Caco-2 (cell line): ENCODE results near the gene LAMP5. TPM values are rescaled to one million over a fixed set of nuclear protein-coding genes. Genes with fewer than 3 reads are reported as not detected.

Experiments used
- BruUV-seq: library from RNA; stranded (reverse); fragments of 400-500 nt; replicated peaks from 2 replicates; lab custom pipeline; 2021; lab: Mats Ljungman, UMichigan
- CTCF ChIA-PET: fragments of 300-600 bp; sonication (Branson Sonifier 250); formaldehyde crosslinking; loops from one replicate; lab custom pipeline; 2022; ENCODE audit warnings: antibody characterized with exemption; lab: Charles Lee
- POLR2A ChIA-PET: fragments of 300-600 bp; sonication (Branson Sonifier 250); formaldehyde crosslinking; loops from one replicate; lab custom pipeline; 2022; ENCODE audit warnings: antibody characterized with exemption; lab: Charles Lee
- DNase-seq, 2 experiments: peaks; one replicate each; pipeline versions ENCODE4 v3.0.0 to v3.0.0-alpha.2; 2020 to 2022
- H3K27me3 ChIP-seq: replicated peaks from 2 replicates; pipeline ENCODE4 v1.6.0; 2011; ENCODE audit warnings: low read length; ENCODE audit not compliant: control insufficient read depth, insufficient read depth
- H3K36me3 ChIP-seq: 2 replicates; pipeline ENCODE4 v1.5.1; 2011; ENCODE audit warnings: low read length; ENCODE audit not compliant: control insufficient read depth, insufficient read depth
- H3K4me1 ChIP-seq: fragments of 250-450 bp; sonication (Bioruptor Pico); 2 replicates; pipeline ENCODE4 v1.5.1; 2020; ENCODE audit warnings: mild to moderate bottlenecking
- H3K4me3 ChIP-seq: 2 replicates; pipeline ENCODE4 v1.5.1; 2011; ENCODE audit warnings: low read depth, mild to moderate bottlenecking, control low read depth, low read length
- H3K9me3 ChIP-seq: fragments of 250-450 bp; sonication (Bioruptor Pico); 2 replicates; pipeline ENCODE4 v1.5.1; 2020; ENCODE audit warnings: mild to moderate bottlenecking, moderate library complexity
- H3K27ac Mint-ChIP-seq: one replicate; pipeline ENCODE4 v1.8.0; 2022; ENCODE audit warnings: mixed read lengths; ENCODE audit not compliant: unreplicated experiment
- H3K27me3 Mint-ChIP-seq: one replicate; pipeline ENCODE4 v1.8.0; 2022; ENCODE audit warnings: mixed read lengths; ENCODE audit not compliant: insufficient read depth, unreplicated experiment
- H3K36me3 Mint-ChIP-seq: one replicate; pipeline ENCODE4 v1.8.0; 2022; ENCODE audit warnings: mild to moderate bottlenecking, mixed read lengths; ENCODE audit not compliant: insufficient read depth, unreplicated experiment
- H3K4me1 Mint-ChIP-seq: one replicate; pipeline ENCODE4 v1.8.0; 2022; ENCODE audit warnings: low read depth, mixed read lengths; ENCODE audit not compliant: unreplicated experiment
- H3K4me3 Mint-ChIP-seq: one replicate; pipeline ENCODE4 v1.8.0; 2022; ENCODE audit warnings: mild to moderate bottlenecking, moderate library complexity, mixed read lengths; ENCODE audit not compliant: unreplicated experiment
- H3K9me3 Mint-ChIP-seq: one replicate; pipeline ENCODE4 v1.8.0; 2022; ENCODE audit warnings: mixed read lengths; ENCODE audit not compliant: unreplicated experiment
- CTCF ChIP-seq, 2 experiments: fragments of 200-600 bp in 1 of 2; IDR thresholded peaks; 1 replicate in 1 of 2; 2 replicates in 1 of 2; pipeline versions ENCODE4 v1.5.1 to v1.8.0; 2011 to 2022; ENCODE audit warnings: antibody characterized with exemption in 1 of 2, control low read depth in 1 of 2, inconsistent platforms in 1 of 2, low read depth in 1 of 2, low read length in 1 of 2, mild to moderate bottlenecking in 1 of 2, moderate library complexity in 1 of 2; ENCODE audit not compliant: insufficient read depth in 1 of 2, severe bottlenecking in 1 of 2, unreplicated experiment in 1 of 2
- intact Hi-C: fragments of 100-400 bp; cut with micrococcal nuclease; formaldehyde crosslinking; loops from one replicate; pipeline ENCODE4 v1.10.0; 2022; ENCODE audit not compliant: unreplicated experiment
- total RNA-seq: library from RNA; stranded (reverse); gene quantifications from 2 replicates; pipeline ENCODE4 v1.2.3, GENCODE V29; 2022

Gene LAMP5
- total RNA-seq, 1 experiment from 2014 or later: not detected

- intact Hi-C loops: no loop called here
- no peak for DNase-seq
- Mint-ChIP-seq H3K36me3 (no peaks in the 10 kb centered on the region), H3K27me3 (peaks cover 4% of the 10 kb centered on the region), H3K4me3 (no peak overlapping the region), H3K4me1 (no peaks in the 10 kb centered on the region), H3K9me3 (no peaks in the 10 kb centered on the region), H3K27ac (no peak overlapping the region)
- CTCF ChIA-PET: no interaction called here
- Histone ChIP-seq H3K4me3 (no peak overlapping the region), H3K36me3 (no peaks in the 10 kb centered on the region), H3K4me1 (no peaks in the 10 kb centered on the region), H3K27me3 (no peaks in the 10 kb centered on the region; the same call in 1 of the 2 replicates), H3K9me3 (no peaks in the 10 kb centered on the region)
- BruUV-seq: no TSS peak
- TF ChIP-seq CTCF (IDR thresholded peaks at IDR 0.05; ENCODE audit: insufficient read depth in 1 of 2, low read depth in 1 of 2, low read length in 1 of 2, severe bottlenecking in 1 of 2, unreplicated experiment in 1 of 2): no peak
- POLR2A ChIA-PET: no interaction called here
Measured at GRCh38 chr20:9507544-9508239, 6.7 kb upstream of the LAMP5 start.

GRCh38 chr20:9508240-9508661 is 6.1 kb upstream of the LAMP5 start:
- Mint-ChIP-seq H3K4me1 (no peaks in the 10 kb centered on the region), H3K36me3 (no peaks in the 10 kb centered on the region), H3K27ac (no peak overlapping the region), H3K27me3 (peaks cover 4% of the 10 kb centered on the region), H3K9me3 (no peaks in the 10 kb centered on the region), H3K4me3 (no peak overlapping the region)
- TF ChIP-seq CTCF (IDR thresholded peaks at IDR 0.05; ENCODE audit: insufficient read depth in 1 of 2, low read depth in 1 of 2, low read length in 1 of 2, severe bottlenecking in 1 of 2, unreplicated experiment in 1 of 2): no peak
- no peak overlapping the region for H3K4me3 ChIP-seq
- no peaks in the 10 kb centered on the region for H3K4me1 ChIP-seq
- BruUV-seq: no TSS peak
- no peaks in the 10 kb centered on the region for H3K36me3 ChIP-seq
- no peaks in the 10 kb centered on the region; the same call in 1 of the 2 replicates for H3K27me3 ChIP-seq
- DNase-seq: no peak
- POLR2A ChIA-PET: no interaction called here
- CTCF ChIA-PET: no interaction called here
- no peaks in the 10 kb centered on the region for H3K9me3 ChIP-seq
- intact Hi-C loops: no loop called here

GRCh38 chr20:9508696-9509178 is 5.7 kb upstream of the LAMP5 start:
- Mint-ChIP-seq H3K27me3 (peaks cover 4% of the 10 kb centered on the region), H3K4me3 (no peak overlapping the region), H3K36me3 (no peaks in the 10 kb centered on the region), H3K9me3 (no peaks in the 10 kb centered on the region), H3K4me1 (no peaks in the 10 kb centered on the region), H3K27ac (no peak overlapping the region)
- DNase-seq: no peak
- no peaks in the 10 kb centered on the region for H3K36me3 ChIP-seq
- ChIA-PET POLR2A (no interaction called here), CTCF (no interaction called here)
- no peak for TF ChIP-seq CTCF (IDR thresholded peaks at IDR 0.05; ENCODE audit: insufficient read depth in 1 of 2, low read depth in 1 of 2, low read length in 1 of 2, severe bottlenecking in 1 of 2, unreplicated experiment in 1 of 2)
- H3K4me3 ChIP-seq: no peak overlapping the region
- no peaks in the 10 kb centered on the region; the same call in 1 of the 2 replicates for H3K27me3 ChIP-seq
- BruUV-seq: no TSS peak
- H3K4me1 ChIP-seq: no peaks in the 10 kb centered on the region
- no peaks in the 10 kb centered on the region for H3K9me3 ChIP-seq
- intact Hi-C loops: no loop called here
